Germinal center (tissue), 1 donor: ENCODE data around the gene HOXD1.

Experiments
- DNase-seq: peaks from one replicate; pipeline ENCODE4 v3.0.0; 2012; ENCODE audit warnings: mixed read lengths, low spot score

The HOXD1 gene

DNA sequence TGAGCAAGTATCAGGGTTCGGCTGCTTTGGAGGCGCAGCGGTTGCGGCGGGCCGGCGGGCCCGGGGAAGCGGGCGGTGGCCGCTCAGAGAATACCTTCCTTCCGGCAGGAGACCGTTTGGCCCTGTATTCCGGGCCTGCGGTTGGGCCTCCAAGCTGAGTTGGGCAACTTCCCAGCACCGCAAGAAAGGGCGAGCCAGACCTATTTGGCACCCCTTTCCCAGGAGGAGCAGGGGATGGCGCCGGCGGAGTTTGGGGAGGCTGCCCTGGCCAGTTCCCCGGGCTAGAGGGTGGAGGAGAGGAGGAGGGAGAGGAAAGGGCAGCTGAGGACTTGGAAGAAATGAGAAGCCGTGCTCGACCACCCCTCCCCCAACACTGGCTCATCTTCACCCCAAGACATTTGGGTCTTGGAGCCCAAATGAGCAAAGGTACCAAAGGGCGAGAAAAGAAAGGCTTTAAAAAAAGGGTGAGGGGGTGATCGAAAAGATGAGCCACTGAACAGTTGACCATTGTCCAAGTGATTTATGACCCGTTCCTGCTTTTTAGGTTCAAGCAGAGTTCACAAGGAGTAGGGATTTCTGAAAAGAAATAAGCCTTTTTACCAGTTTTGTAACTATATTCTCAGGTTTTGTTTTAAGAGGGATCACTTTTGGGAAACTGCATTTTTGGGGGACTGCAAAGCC lies 23.0 kb upstream of the HOXD1 start:
- no peak for DNase-seq

DNA sequence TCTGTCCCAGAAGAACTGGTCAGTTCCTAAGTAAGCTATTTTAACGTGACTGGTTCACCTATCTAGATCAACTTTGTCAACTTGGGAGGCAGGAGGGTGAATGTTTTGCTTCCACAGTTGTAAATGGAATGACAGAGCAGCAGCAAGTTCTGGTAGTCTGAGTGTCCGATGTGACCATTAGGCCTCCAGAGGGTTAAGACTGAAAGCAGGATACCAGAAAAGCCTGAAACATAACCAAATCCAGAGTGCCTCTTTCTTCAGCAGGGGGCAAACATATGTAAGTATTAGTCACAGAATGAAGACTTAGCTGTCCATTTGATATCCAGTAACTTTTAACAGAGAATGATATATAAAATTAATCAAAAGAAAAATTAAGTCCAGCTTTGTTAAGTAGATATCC lies 22.2 kb upstream of the HOXD1 start:
- DNase-seq = no peak

DNA sequence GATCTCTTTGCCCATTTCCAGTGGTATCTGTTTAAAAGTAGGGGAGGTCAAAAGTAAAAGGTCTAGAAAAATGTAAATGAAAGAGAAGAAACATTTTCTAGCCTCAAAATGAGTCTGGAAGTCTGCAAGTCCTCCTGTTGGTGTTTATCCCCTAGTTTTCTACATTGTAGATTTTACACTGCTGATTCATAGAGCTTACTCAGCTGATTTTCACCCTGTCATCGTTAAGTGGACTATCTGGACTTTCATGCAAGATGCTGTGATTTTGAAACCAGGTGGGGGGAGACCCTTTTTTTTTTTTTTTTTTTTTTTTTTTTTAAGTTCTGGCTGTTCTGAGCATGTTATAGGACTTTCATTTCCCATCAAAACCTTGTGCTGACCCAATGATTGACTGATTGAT lies 21.1 kb upstream of the HOXD1 start:
- no peak for DNase-seq

DNA sequence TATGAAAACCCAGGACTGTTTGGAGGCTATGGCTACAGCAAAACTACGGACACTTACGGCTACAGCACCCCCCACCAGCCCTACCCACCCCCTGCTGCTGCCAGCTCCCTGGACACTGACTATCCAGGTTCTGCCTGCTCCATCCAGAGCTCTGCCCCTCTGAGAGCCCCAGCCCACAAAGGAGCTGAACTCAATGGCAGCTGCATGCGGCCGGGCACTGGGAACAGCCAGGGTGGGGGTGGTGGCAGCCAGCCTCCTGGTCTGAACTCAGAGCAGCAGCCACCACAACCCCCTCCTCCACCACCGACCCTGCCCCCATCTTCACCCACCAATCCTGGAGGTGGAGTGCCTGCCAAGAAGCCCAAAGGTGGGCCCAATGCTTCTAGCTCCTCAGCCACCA lies 19.3 kb upstream of the HOXD1 start:
- DNase-seq = no peak

DNA sequence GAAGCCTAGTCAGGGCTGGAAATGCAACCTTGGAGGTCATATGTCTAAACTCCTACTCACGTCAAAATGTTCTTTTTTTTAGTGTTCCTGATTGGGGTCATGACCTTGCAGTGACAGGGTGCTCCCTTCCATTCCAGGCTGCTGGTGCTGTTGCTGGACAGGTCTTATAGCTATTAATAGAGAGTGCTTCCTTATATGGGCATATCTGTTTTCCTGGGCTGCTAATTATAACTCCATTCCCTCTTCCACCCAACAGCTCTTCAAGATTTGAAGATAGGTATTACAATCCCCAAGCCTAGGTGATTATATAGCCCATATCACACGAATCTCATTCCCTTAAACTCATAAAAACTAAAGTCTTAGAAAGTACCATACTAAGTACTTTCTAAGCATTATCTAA lies 18.8 kb upstream of the HOXD1 start:
- DNase-seq = no peak

DNA sequence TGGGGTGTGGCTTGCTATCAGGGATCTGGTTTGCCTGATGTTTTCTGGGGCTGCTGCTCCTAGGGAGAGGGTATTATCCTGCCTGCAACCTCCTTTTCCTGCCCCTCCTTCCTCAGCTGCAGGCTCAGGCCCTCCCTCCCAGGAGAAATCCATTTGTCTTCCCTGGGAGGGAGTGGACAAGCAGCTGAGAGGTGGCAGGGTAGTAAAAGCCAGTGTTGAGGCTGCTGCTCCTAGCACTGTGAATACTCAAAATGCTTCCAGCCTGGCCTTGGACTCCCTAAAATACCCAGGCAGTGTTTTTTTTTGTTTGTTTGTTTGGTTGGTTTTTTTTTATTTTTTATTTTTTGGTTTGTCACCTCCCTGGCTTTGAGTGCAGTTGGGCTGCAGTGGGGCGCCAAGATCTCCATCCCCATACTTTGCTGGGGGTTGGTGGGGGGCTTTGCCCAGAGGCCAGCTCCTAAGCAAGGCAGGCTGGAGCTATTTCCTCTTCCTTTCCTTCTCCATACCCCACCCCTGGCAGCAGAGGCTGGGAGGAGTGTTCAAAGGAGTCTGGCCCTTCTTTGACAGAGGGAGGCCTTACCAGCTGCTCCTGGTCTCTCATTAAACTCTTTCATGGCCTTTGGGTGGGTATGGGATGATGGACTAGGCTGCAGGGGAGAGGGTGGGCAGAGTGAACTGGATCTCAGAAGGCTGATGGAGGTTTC lies 17.7 kb upstream of the HOXD1 start:
- no peak for DNase-seq

DNA sequence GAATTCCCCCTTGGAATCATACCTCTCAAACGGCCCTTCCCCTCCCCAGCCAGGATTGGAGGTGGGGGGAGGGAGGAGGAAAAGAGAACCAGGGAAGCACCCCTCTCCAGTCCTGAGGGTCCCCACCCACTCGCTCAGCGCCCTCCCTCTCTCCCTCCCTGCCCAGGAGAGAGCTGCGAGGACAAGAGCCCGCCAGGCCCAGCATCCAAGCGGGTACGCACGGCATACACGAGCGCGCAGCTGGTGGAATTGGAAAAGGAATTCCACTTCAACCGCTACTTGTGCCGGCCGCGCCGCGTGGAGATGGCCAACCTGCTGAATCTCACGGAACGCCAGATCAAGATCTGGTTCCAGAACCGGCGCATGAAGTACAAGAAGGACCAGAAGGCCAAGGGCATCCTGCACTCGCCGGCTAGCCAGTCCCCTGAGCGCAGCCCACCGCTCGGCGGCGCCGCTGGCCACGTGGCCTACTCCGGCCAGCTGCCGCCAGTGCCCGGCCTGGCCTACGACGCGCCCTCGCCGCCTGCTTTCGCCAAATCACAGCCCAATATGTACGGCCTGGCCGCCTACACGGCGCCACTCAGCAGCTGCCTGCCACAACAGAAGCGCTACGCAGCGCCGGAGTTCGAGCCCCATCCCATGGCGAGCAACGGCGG lies 17.0 kb upstream of the HOXD1 start:
- no peak for DNase-seq

DNA sequence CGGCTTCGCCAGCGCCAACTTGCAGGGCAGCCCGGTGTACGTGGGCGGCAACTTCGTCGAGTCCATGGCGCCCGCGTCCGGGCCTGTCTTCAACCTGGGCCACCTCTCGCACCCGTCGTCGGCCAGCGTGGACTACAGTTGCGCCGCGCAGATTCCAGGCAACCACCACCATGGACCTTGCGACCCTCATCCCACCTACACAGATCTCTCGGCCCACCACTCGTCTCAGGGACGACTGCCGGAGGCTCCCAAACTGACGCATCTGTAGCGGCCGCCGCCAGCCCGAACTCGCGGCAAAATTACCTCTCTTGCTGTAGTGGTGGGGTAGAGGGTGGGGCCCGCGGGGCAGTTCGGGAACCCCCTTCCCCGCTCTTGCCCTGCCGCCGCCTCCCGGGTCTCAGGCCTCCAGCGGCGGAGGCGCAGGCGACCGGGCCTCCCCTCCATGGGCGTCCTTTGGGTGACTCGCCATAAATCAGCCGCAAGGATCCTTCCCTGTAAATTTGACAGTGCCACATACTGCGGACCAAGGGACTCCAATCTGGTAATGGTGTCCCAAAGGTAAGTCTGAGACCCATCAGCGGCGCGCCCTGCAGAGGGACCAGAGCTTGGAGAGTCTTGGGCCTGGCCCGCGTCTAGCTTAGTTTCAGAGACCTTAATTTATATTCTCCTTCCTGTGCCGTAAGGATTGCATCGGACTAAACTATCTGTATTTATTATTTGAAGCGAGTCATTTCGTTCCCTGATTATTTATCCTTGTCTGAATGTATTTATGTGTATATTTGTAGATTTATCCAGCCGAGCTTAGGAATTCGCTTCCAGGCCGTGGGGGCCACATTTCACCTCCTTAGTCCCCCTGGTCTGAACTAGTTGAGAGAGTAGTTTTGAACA lies 16.2 kb upstream of the HOXD1 start:
- DNase-seq = no peak

DNA sequence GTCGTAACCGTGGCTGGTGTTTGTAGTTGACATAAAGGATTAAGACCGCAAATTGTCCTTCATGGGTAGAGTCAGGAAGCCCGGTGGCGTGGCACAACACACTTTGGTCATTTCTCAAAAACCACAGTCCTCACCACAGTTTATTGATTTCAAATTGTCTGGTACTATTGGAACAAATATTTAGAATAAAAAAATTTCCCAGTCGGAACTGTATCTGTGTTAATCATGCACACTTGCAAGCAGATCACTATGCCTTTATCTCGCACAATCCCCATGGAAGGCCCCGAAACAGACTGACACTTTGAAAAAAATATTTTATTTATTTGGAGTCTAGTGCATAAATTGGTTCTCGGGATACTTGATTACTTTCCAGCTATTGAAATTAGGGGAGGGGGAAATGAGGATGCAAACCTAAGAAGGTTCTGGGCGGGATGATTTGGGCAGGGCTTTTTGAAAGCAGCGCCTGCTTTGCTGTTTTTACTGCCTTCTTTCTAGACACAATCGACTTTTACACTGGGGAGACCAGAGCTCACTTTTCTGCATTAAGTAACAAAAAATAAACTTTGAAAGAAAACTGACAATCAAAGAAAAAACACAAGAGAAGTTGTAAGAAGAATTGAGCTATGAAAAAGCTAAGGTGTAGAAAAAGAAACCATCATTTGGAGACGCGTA lies 15.4 kb upstream of the HOXD1 start:
- no peak for DNase-seq

DNA sequence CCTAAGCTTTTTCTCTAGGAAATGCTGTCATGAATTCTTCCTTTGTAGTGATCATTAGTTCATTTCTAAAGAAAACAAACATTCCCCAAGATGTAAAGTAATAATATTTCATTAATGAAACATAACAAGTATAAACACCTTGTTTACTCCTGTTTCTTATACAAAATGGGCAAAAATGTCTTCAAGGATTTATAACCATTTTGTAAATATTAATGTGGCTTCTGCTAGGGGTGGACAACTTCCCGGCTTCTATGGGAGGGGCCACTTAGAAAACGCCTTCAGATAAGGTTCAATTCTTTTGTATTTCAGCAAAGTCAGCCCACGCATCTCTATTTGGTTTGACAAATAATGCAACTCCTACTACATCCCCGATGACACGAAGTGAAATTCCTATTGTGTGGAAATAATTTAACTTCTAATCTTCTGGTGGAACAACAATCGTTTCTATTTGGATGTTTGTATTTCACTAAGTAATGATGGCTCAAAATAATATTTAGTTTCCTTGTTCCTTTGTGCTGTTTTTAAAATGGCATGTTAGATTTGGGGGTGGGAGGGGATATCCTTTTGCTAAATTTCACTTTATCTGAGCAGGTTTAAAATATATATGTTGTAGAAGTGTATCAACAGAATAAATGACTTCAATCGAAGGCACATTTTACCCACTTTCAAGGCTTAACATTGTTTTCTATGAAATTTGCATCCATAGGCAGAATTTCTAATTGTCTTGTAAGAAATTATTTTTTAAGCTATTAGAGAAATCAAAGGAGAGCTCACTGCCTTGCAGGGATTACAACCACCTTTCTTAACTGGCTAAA lies 14.7 kb upstream of the HOXD1 start:
- no peak for DNase-seq

DNA sequence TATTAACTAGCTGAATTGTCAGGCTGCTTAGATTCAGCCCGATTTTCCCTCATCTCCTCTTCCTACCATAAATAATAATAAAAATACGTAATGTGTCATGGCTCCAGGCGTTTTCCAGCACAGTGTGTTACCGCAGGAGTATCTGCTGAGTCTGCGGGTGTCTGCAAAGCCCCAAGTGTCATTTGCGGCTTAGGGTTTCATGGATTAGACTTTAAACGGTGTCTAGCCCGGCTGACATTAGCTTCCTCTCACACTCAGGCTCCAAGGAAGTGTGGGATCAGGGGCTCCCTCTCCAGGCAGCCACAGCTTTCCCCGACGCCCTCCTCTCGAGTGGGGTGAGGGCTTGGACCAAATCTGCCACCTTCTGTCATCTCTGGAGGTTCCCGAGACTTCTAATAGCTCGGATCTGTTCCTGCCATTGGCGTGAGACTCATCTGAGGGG lies 14.1 kb upstream of the HOXD1 start:
- DNase-seq = no peak

DNA sequence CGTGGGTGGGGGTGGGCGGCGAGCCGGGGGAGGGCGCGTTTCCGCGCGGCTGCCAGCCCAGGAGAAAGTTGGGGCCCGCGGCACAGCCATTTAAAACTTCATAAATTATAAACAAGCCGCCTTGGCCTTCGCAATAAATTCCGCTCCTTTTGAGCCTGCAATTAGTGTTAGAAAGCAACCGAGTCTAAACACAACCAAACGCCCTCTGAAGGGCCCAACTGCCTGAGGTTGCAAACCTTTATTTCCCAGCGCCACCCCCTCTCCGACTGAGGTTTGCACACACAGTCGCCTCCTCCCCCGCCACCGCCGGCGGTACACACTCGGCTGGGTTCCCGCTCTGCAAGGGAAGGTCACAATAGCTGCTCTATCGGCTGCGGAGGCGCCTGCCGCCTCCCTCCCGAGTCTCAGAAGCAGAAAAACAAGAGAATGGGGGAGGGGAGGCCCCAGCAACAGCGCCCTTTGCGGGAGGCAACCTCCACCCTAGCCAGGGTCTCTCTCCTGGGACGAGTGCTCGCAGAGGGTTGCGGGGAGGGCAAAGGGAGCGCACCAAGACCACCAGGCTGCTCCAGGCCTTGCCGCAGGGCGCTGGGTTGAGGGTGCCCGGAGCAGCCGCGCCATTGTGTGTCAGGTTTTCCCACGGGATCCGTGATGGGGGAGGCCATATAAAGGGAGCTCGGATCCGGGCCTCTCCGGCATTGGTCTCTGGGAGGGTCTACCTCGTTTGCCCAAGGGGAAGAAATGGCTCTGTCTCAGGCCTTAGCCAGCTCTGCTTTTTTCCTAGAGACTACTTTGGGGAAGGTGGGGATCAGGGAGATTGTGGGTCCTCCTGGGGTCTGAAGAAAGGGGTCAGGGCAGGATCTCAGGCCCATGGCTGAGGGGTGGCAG lies 13.4 kb upstream of the HOXD1 start:
- no peak for DNase-seq

DNA sequence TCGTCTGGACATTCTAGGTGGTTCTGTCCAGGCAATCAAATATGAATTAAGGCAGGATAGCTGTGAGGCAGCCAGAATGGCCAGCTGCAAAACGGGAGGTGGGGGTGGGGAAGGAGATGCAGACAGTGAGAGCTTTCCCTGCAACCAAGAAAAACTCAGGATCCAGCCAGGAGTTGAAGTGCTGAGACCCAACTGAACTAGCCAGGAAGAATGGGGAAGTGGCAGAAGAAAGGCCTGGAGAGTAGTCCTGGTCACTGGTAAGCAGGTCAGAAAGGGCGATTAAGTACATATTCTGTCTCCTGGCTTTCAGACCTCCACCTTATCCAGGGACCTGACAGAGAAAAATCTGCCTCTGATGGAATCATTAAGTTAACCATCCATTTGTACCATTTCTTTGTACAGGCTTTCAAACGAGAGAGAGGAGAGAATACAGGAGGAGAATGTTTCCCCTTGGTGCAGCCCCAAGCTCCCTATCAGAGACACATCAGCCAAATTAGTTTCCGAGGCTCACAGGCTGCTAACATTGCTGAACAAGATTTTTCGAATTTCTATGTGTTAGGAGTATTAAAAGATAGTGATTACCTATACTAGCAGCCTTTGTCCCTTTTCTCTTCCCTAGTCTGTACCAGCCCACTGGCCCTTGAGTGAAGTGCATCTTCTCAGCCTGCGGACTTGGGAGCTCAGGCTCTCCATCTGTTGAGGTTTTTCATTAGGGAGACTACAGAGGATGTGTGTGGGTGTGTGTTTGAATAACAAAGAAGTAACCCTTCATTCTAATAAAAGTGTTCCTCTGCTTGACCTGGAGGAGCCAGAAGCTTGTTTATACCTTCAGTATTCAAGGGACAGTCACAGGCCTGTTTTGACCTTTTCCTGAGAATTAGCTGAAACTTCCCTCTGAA lies 12.5 kb upstream of the HOXD1 start:
- DNase-seq = no peak

DNA sequence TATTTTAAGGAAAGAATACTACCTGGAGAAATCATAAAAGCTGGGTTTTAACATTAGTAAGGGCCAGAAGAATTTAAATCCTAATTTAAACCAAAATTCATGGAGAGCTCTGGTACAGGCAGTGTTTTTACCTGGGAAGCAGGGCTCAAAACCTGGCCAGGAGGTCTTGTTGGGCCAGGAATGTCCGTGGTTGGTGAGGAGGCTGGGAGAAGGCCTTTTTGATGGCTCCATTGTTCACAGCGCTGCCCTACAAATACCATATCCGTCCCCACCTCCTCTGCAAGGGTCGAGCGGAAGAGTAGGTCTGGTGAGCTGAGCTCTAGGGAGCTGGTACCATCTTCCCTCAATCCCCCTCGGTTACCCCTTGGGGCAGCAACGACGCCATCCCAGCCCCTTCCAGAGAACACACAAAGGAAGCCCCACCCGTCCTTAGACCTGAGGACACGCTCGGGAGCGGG lies 10.9 kb upstream of the HOXD1 start:
- no peak for DNase-seq

DNA sequence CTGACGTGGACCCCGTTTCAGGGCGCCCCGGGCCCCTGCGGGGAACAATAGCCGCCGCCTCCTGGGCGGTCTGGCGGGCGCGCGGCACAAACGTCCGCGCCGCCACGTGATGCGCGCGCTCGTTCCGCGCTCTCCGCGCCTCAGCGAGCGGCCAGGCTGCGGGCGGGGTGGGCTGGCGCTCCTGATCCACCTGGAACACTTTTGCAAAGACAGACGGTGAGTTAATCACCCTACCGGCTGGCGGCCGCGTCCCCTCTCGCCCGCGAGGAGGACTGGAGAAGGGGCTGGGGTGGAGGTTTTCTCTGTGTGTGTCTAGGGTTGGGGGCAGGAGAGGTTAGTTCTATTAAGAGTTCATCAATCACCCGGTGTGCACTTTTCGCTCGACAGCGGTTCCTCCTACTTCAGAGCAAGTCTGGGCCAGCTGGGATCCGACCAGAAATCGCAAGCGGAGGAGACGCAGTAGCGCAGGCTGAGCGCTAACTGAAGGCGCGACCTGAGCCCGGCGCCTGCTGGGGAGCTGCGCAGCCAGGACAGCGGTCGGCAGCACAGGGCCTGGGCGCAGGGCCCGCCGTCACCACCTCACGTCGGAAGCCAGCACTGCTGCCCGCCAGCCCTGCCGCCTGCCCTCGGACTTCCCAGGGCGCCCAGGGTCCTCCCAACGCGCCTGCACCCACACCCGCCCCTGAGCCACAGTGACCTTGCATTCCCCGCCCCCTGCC lies 10.3 kb upstream of the HOXD1 start:
- DNase-seq = no peak

DNA sequence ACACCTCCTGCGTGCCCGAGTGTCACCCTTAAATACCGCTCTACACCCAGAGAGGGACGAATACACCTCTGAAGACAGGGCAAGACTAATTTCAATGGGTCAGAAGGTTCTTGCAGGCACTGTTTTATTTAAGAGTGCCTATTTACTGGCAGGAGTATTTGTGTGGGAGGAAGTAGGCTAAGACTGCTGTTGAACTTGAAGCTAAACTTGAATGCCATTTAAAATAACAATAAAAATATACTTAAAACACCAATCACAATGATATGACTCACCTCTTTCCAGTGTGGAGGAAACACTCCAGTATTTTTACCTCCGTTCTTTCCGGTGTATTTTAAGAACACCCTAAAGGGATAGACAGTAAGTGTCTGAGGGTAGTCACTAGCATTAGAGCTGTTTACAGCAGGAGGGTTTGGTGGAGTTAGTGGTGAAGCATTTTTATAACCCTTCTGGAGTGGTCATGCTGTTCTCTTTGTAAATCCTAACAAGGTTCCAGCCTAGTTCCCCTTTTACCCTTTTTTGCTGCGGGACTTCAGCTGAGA lies 9.6 kb upstream of the HOXD1 start:
- no peak for DNase-seq

DNA sequence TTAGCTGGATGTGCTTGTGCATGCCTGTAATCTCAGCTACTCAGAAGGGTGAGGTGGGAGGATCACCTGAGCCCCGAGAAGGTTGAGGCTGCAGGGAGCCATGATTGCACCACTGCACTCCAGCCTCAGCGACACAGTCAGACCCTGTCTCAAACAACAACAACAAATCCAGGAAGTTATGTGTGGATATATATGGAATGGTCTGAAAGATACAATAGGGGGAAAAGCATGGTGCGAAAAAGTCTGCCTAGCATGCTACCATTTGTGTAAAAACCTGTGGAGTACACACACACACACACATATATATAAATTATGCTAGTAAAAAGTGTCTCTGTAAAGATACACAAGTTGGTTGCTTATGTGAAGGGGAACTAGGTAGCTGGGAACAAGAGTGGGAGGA lies 6.9 kb upstream of the HOXD1 start:
- no peak for DNase-seq

DNA sequence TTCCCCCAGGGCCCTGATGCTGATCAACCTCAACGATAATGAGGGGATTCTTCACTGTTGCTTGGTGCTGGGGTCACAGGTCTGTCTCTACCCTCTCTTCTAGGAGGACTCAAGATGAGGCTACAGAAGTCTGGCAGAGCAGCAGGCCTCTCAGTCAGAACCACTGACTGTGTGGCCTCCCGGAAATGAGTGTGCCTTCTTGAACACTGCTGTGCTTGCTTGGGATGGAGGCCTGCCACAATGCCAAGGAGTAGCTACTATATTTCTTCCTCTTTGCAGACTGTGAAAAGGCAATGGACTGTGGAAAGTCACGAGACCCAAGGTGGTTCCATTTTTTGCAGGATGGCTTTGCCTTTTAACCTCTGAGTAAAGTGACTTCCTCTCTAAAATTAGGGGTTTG lies 5.8 kb upstream of the HOXD1 start:
- DNase-seq = no peak
